Gastroesophageal sphincter (tissue), 4 donors: ENCODE data around the gene TIMM9. TPM values are rescaled to one million over a fixed set of nuclear protein-coding genes. Genes with fewer than 3 reads are reported as not detected.

ENCODE experiments used
- small RNA-seq, 4 donors: library from RNA; depleted of rRNA; stranded (forward); fragments of <200 nt; gene quantifications; one replicate each; pipeline ENCODE3, GENCODE V24; 2016
- total RNA-seq, 4 donors: library from RNA; depleted of rRNA; stranded (reverse); fragments of >200 nt; gene quantifications; one replicate each; pipeline ENCODE4 v1.1.0, GENCODE V29; 2016

Gene TIMM9
- total RNA-seq, 4 donors from 2014 or later: 36.8 to 141 (median 49.4) TPM

Small RNA genes lying within 50 kb of the gene (small RNA-seq; reads per million reads assigned to genes)
- gene HSBP1P1 (0 reads per million in 4 donors), gene RF00019 (0 reads per million in 4 donors)

Other genes with a start within 250 kb of the TIMM9 start
- gene ACTR10, start 227.4 kb downstream of the TIMM9 start, total RNA-seq: 100 to 1,000 TPM in 1 of 4 donors, 10 to 100 TPM in 3; 45.1 to 149 (median 87.9) TPM
- gene PSMA3, start 182.7 kb downstream of the TIMM9 start, total RNA-seq: 100 to 1,000 TPM in 2 of 4 donors, 10 to 100 TPM in 2; 88.4 to 106 (median 96.7) TPM
- 10 to 100 TPM; 12.8 to 31.1 (median 18.8) TPM for gene ARID4A, start 129.0 kb downstream of the TIMM9 start, total RNA-seq
- not detected for gene TOMM20L, start 31.6 kb downstream of the TIMM9 start, total RNA-seq
- 10 to 100 TPM; 11.6 to 22.4 (median 18.0) TPM for gene KIAA0586, start 188 bp upstream of the TIMM9 start, total RNA-seq
- 10 to 100 TPM in 1 of 4 donors, 1 to 10 TPM in 3; 3.9 to 17.5 (median 7.4) TPM for gene DACT1, start 210.4 kb upstream of the TIMM9 start, total RNA-seq